Stimulated activated naive CD8-positive, alpha-beta T cell treated with anti-CD3 and anti-CD28 coated beads, Interleukin-15, Interleukin-2, amounts not matched to agents 100 U/mL and 50 U/mL, for 24 hours (primary cell): ENCODE results near the gene ZMIZ2.
A peak's percentile ranks its signal among the peaks of the same experiment; 100 is the strongest.
"Not testable (repeated sequence)": the region's sequence is repeated elsewhere in the genome, so short reads cannot be mapped to it uniquely, and the experiment has no call there.

Experiments used
- ATAC-seq: fragments of 150-1000 bp; cut with Tn5 transposase; one replicate; pipeline ENCODE4 v1.10.0; 2021
- DNase-seq: peaks from one replicate; pipeline ENCODE4 v3.0.0; 2021

ZMIZ2 gene

DNA sequence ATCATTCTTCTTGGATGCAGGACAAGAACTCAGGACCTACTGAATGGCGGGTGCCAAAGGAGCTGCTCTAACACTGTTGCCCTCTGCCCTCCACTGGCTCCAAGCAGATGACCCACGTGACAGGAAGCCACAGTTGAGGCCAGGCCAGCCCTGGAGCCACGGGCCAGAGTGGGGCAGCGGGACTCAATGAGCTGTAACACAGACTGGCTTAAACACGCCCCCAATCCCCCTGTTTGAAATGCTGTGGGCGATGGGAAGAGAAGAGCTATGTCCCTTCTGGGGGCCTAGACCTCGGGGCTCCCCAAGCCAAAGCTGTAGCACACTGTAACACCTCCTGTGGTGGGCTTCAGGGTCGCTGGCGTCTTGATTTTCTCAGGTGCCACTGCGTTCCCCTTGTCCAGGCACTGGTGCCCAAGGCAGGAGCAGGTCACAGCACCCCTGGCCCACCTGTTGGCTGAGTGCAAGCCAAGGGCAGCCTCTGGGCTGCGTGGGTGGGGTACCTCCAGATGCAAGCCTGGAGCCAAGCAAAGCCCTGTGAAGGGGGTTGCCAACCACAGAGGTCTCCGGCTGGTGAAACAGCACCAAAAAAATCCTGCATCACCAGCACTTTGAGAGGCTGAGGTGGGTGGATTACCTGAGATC is 18.6 kb upstream of the ZMIZ2 start:
- ATAC-seq (peak; percentile 32), DNase-seq (no peak)

DNA sequence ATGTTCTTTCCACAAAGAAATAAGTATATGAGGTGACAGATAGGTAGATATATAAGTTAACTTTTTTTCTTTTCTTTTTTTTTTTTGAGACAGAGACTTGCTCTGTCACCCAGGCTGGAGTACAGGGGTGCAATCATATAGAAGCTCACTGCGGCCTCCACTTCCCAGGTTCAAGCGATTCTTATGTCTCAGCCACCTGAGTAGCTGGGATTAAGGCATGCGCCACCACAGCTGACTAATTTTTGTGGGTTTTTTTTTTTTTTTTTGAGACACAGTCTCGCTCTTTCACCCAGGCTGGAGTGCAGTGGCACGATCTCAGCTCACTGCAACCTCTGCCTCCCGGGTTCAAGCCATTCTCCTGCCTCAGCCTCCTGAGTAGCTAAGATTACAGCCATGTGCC is 15.7 kb upstream of the ZMIZ2 start:
- ATAC-seq, DNase-seq: not testable (repeated sequence)

DNA sequence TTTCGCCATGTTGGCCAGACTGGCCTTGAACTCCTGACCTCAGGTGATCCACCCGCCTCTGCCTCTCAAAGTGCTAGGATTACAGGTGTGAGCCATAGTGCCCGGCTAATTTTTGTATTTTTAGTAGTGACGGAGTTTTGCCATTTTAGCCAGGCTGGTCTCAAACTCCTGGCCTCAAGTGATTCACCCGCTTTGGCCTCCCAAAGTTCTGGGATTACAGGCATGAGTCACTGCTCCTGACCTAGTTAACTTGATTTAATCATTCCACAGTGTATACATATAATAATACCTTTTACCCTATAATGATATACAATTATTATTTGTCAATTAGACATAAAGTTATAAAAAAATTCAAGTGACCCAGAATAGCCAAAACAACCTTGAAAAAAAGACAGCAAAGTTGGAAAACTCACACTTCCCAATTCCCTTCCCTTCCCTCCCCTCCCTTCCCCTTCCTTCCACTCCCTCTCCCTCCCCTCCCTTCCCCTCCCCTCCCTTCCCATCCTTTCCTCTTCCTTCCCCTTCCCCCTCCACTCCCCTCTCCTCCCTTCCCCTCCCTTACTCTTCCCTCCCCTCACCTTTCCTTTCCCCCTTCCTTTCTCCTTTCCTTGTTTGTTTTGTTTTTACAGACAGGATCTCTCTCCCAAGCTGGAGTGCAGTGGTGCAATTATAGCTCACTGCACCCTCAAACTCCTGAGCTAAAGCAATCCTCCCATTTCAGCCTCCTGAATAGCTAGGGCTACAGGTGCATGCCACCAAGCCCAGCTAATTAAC is 14.8 kb upstream of the ZMIZ2 start:
- ATAC-seq: no peak

DNA sequence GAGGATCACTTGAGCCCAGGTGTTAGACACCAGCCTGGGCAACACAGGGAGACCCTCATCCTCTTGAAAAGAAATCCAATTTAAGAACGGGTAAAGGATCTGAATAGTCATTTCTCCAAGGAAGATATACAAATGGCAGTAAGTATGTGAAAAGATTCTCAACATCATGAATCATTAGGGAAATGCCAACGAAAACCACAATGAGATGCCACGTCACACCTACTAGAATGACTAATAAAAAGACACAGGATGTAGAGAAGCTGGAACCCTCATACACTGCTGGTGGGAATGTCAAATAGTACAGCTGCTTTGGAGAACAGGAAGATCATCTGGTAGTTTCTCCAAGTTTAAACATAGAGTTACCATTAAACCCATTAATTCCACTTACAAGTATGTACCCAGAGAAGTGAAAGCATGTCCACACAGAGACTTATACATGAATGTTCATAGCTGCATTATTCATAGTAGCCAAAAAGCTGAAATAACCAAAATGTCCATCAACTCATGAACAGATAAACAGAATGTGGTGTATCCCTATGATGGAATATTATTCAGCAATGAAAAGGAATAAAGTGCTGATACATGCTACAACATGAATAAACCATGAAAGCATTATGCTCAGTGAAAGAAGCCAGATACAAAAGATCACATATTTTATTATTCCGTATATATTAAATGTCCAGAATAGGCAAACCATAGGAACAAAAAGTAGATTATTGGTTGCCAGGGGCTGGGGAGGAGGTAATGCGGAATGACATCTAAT is 13.1 kb upstream of the ZMIZ2 start:
- peak; percentile 43 for DNase-seq
- ATAC-seq: peak; percentile 91

More for the DNA sequence above, 14.8 kb upstream of the ZMIZ2 start:
- no peak for DNase-seq

DNA sequence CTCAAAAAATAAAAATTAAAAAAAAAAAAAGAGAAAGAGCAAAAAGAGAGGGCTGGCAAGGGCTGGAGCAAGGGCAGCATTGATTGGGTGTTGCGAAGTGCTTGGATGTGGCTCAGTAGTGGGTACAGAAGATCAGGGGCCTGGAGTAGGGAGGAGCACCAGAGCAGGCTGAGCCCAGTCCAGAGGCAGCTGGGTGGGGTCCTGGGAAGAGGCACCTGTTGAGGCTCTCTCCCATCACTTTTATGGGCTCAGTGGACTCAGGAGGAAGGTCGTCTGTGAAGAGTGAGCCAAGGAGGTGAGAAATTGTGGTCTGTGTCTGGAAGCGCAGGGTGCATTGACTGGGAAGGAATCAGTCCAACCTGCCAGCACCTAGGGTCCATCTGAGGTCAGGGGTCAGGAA is 11.8 kb upstream of the ZMIZ2 start:
- DNase-seq: no peak
- no peak for ATAC-seq

DNA sequence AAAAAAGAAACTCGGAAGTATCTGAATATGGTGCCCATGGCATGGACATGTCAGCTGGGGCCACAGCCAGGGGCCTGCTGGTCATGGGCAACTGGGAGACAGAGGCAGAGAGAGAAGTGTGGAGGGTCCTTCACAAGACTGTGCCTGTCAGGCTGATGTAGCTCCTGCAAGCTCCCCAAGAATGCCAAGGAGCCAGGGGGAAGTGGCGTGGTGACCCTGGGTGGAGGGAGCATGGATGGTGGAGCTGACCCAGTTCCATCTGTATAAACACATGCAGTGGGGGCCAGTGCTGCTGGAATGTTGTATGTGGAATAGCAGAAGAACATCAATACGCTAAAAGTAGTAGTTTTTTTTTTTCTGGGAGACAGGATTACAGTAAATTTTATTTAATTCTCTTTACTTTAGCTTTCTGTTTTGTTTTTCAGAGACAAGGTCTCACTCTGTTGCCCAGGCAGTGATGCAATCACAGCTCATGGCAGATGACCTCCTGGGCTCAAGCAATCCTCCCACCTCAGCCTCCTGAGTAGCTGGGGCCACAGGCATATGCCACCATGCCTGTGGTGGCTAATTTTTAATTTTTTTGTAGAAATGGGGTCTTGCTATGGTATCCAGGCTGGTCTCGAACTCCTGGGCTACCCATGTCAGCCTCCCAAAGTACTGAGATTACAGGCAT is 10.5 kb upstream of the ZMIZ2 start:
- DNase-seq (no peak), ATAC-seq (no peak)

DNA sequence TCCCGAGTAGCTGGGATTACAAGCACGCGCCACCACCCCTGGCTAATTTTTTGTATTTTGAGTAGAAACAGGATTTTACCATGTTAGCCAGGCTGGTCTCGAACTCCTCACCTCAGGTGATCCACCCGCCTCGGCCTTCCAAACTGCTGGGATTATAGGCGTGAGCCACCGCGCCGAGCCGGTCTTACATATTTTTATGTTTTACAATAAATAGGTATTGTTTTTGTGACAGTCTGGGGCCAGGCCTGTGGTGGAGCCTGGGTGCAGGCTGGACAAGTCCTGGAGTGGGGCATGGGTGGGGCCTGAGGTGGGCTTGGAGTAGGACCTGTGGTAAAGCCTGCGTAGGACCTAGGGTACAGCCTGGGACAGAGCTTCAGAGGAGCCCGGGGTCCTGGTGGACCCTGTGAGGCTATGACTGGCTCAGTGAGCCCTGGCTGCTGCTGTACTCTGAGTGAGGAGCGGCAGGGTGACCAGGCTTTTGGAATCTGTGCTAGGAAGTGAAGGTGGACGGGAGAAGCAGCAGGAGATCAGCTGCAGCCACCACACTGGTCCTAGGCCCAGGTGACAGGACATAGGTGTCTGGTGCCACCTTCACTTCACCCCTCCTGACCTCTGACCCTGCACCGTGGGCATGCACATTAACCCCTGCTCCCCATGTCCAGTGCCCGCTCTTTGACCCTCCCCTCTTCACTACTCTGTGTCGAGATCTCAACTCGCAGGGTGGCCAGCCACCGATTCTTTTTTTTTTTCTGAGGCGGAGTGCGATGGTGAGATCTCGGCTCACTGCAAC is 9.6 kb upstream of the ZMIZ2 start:
- ATAC-seq: no peak
- no peak for DNase-seq

DNA sequence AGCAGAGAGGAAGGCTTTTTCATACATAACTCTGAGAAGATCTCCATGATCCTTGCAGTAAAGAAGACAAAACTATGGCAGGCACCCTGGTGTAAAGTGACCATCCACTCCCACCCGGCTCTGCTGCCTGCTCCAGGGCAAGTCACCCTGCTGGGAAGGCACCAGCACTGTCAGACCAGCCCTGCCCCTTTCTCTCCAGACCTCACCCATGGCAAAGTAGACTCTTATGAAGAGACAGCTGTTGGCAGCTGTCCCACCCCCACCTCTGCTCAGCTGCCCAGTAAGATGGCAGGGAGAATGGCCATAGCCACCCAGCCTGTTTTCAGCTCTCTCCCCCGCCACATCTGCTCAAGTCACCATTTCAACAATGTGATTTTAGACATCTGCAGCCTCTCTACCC is 8.6 kb upstream of the ZMIZ2 start:
- ATAC-seq (no peak), DNase-seq (no peak)

DNA sequence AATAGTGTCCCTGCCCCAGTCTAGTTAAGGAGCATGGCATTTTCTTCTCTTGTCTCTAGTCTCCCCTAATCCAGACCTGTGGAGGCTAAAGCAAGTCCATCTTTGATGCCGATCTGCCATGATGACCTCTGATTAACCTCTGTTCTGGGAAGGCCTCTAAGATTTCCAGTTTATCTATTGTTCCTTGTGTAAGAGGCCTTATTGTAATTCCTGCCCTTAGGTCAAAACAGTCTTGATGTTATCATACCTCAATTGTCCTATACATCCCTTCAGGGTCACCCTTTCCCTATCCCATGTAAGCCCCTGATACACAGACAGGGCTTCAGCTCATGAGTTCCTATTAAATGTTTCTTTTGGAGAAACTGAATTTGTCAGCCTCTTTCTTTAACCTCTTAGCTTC is 4.9 kb upstream of the ZMIZ2 start:
- no peak for DNase-seq
- no peak for ATAC-seq

DNA sequence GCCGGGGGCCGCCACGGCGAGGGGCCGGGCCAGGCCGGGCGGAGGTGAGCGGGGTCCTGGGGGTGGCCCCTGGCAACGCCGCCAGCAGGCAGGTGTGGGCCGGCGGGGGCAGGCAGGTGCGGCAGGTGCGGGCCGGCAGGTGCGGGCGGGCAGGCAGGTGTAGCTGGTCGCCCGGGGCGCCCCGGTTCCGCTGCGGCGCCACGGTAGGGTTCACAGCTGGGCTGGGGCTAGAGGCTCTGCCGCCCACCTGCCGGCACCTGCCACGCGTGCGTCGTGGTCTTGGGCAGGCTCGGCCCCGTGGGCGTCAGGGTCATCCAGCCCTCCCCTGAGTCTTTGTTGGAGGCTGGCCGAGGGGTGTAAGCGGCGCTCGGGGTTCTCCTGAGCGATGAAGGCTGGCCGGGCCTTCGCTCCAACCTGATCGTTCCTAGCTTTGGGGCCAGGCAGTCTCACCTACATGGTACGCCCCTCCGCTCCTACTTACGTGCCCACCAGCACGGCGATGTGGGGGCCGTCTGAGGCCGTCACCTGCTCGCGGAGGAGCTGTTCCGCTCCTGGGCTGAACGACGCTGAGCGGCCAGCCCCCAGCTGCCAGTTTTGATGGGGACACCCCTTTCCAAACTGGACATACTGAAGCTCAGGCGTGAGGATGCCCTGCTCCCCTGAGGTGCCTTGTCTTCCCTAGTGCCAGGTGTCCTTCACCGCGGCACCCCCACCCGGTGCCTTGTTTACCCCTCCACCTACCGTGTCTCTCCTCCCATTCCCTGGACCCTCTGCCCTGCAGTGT is 493 bp downstream of the ZMIZ2 start:
- peak; percentile 59 for DNase-seq
- peak; percentile 4 for ATAC-seq

DNA sequence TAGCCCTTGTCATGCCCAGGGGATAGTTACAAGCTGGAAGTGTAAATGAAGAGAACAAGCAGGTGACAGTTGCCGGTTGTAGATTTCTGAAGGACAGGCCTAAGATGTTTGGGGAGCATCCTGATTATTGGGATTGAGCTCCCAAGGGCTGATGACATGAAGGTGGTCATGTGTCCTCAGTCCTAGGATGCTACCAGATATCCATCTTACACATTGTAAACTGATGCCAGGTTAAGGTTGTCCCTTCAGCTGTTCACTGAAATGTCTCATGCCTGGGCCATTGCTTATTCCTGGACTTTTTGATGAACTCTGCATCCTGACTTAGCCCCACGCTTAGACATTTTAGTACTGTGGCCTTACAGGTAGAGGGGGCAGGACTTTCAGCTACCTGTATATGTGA is 1.3 kb downstream of the ZMIZ2 start:
- no peak for ATAC-seq
- no peak for DNase-seq

DNA sequence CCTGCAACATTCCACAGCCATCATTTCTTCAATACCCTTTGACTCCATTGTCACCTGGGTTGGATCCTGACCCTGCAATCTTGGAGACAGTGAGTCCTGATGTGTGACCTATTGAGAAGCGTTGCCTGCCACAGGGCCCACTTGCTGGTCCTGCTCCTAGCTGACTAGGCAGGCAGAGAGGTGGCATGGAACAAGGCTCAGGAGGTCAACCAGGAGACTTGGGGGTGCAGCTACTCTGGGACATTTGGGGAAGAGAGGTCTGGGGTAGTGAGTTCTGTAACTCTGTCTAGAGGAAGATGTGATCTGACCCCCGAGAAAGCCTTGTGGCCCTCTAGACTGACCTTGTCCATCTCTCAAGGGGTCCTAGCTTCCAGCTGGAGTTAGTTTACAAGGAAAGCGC is 1.8 kb downstream of the ZMIZ2 start:
- no peak for DNase-seq

DNA sequence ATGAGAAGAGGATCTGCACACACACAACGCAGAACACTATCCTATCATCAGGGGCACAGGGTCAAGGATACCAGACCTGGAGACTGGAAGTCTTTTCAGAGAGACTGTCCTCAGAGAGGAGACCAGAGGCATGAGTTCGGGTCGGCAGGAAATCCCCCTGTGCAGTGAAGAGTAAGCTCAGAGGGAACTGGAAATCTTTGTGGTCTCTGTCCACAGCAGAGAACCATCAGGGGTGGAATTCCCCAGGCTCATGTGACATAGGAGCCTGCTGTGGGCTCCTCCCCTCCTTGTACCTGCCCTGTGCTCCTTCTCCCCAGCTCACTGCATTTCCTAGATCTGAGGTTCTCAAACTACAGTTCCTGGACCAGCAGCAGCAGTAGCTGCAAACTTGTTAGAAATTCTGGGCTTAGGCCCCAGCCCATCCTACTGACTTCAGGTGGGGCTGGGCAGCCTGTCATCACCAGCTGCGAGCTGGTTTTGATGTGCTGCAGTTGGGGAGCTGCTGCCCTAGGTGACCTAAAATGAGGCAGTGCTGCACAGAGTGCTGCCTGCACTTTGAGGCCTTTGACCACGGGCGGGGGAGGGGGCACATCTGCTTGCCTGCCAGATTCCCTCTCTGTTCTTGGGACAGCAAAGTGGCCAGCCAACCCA is 2.4 kb downstream of the ZMIZ2 start:
- ATAC-seq (peak; percentile 69), DNase-seq (peak; percentile 66)

More for the DNA sequence above, 1.8 kb downstream of the ZMIZ2 start:
- ATAC-seq: no peak

DNA sequence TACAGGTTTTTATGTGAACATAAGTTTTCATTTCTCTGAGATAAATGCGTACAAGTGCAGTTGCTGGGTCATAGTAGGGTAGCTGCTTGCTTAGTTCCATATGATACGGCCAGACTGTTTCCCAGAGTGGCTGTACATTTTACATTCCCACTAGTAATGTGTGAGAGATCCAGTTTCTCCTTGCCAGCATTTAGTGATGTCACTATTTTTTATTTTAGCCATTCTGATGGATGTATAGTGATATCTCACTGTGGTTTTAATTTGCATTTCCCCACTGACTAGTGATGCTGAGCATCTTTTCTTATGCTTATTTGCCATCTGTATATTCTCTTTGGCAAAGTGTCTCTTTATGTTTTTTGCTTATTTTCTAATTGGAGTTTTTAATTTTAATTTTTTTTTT is 4.2 kb downstream of the ZMIZ2 start:
- DNase-seq (no peak), ATAC-seq (no peak)

DNA sequence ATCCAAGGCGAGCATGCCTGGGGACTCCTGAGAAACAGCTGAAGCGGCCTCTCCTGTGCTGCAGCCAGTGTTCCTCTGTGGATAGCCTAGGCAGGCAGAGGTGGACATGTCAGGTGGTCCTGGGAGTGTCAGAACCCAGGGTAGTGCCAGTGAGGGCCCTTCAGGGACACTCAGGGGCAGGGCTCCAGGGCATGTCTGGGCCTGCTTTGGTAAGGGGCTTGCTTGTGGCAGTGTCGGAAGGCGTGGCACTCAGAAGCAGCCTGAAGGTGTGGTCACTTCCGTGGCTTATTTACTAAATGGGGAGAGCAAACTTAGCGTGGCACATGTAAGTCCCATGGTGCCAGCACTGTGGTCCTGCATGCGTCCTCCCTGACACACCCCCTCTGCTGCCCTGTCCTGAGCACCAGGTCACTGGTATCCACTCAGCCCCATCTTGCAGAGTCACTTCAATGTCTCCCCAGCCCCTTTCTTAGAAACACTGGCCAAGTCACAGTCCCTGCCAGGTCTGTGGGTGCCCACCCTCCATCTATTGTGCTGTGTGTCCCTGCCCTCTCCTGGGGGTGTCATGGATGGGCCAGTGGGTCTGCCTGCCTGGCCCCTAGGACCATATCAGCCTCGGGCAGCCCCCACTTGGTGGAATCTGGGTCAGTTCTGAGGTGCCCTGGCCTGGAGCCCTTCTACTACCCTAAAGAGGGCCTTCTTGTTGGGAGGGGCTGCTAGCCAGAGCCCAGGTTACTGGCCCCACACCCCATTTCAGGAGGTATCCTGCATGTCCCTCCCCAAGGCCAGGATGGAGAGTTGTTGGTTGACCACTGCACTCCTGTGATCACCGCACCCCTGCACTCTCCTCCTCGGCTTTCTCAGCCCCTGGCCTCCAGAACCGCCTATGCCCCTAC is 6.4 kb downstream of the ZMIZ2 start:
- no peak for ATAC-seq
- no peak for DNase-seq

DNA sequence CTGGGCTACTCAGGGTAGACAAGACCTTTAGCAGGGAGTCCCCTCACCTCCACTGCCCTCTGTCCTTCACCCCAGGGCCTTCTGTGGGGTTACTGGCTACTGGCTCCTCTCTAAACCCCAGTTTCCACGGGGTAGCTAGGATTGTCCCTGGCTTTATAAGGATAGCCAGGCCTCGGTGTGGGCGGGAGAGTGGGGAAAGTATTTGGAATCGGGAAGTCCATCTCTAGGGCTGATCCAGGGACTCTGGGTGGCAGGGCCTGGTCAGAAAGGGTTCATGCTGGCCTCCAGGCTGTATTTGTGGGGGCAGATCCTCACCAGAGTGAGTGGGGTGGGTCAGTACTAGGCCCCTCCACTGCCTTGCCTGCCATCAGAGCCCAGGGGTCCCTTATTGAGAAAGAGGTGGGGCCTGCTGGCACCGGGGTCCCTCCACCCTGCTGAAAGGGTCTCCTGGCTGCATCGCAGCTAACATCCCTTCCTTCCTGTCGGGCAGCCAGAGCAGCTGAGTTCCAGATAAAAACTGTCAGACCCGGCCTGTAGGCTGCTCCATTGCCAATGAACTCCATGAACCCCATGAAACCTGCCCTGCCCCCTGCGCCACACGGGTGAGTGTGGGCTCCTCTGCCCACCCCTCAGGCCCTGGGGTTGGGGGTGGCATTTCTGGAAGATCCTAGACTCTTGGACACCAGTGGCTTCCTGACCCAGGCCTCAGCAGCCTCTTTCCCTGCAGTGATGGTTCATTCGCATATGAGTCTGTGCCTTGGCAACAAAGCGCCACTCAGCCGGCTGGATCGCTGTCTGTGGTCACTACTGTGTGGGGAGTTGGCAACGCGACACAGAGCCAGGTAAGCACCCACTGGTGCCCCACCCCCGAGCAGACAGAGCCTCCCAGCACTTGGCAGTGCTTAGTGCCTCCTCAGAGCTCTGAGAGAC is 7.3 kb downstream of the ZMIZ2 start:
- DNase-seq (no peak), ATAC-seq (no peak)

DNA sequence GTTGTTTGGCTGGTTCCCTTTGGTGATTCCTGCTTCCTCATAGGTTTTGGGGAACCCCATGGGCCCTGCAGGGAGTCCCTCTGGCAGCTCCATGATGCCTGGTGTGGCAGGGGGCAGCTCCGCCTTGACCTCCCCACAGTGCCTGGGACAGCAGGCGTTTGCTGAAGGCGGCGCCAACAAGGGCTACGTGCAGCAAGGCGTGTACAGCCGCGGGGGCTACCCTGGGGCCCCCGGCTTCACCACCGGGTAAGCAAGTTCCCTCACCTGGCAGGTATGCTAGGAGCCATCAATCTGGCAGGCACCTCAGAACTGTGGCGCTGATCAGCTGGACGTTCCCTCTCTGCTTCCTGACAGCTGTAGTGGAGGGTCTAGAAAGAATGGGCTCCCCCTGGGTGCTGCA is 8.3 kb downstream of the ZMIZ2 start:
- DNase-seq: no peak
- ATAC-seq: no peak

DNA sequence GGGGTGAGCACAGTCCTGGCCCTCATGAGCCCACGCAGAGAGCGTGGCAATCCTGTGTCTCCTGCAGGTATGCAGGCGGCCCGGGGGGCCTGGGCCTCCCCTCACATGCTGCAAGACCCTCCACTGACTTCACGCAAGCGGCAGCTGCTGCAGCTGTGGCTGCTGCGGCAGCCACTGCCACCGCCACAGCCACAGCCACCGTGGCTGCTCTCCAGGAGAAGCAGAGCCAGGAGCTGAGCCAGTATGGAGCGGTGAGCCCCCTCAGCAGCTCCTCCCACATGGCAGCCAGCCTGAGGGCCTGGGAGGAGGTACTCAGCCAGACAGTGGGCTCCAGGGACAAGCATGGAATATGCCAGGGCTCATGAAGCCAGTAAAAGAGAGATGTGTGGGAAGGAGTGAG is 8.7 kb downstream of the ZMIZ2 start:
- DNase-seq: no peak
- no peak for ATAC-seq
